NCI-H2029 treated with DMSO at 0.1 percent for 48 hours (cell line): ENCODE data around the gene ERCC1.

ENCODE experiments used
- DNase-seq: peaks from one replicate; lab custom pipeline; 2025; lab: John Stamatoyannopoulos, UW

The ERCC1 gene

GRCh38 chr19:45423589-45424190 lies at the start of gene ERCC1:
ERCC1 (minus strand) TSS chr19:45423917; CDS start chr19:45423374, 543 bp downstream.
- peak; percentile 91 for DNase-seq

GRCh38 chr19:45473367-45473681 lies 49.6 kb upstream of the ERCC1 start:
- no peak for DNase-seq

GRCh38 chr19:45472563-45473366 lies 49.0 kb upstream of the ERCC1 start:
- DNase-seq = no peak

GRCh38 chr19:45471931-45472562 lies 48.3 kb upstream of the ERCC1 start:
- DNase-seq = no peak

- no peak for DNase-seq
Observed at GRCh38 chr19:45471111-45471930, 47.6 kb upstream of the ERCC1 start.

GRCh38 chr19:45470762-45471081 lies 47.0 kb upstream of the ERCC1 start:
- DNase-seq = no peak

GRCh38 chr19:45469945-45470761 lies 46.4 kb upstream of the ERCC1 start:
- no peak for DNase-seq

GRCh38 chr19:45469132-45469944 lies 45.6 kb upstream of the ERCC1 start:
- DNase-seq = peak; percentile 74

GRCh38 chr19:45468803-45469131 lies 45.0 kb upstream of the ERCC1 start:
- no peak for DNase-seq

GRCh38 chr19:45468159-45468651 lies 44.5 kb upstream of the ERCC1 start:
- no peak for DNase-seq

- DNase-seq = peak; percentile 85
Observed at GRCh38 chr19:45467456-45468158, 43.9 kb upstream of the ERCC1 start, which contains the start of gene FOSB. FOSB (plus strand) TSS chr19:45467996; CDS start chr19:45468587, 591 bp downstream.

GRCh38 chr19:45467115-45467455 lies 43.4 kb upstream of the ERCC1 start:
- DNase-seq = no peak

- no peak for DNase-seq
Observed at GRCh38 chr19:45464852-45465441, 41.2 kb upstream of the ERCC1 start.

GRCh38 chr19:45464274-45464673 lies 40.6 kb upstream of the ERCC1 start:
- DNase-seq = no peak

- no peak for DNase-seq
Observed at GRCh38 chr19:45463241-45463640, 39.5 kb upstream of the ERCC1 start.

- no peak for DNase-seq
Observed at GRCh38 chr19:45462174-45462573, 38.5 kb upstream of the ERCC1 start.

- DNase-seq = no peak
Observed at GRCh38 chr19:45460807-45461347, 37.2 kb upstream of the ERCC1 start.

- DNase-seq = no peak
Observed at GRCh38 chr19:45457776-45458175, 34.1 kb upstream of the ERCC1 start.

- DNase-seq = no peak
Observed at GRCh38 chr19:45456500-45456815, 32.7 kb upstream of the ERCC1 start.
